ENCODE results near the gene SIDT2.

DNA sequence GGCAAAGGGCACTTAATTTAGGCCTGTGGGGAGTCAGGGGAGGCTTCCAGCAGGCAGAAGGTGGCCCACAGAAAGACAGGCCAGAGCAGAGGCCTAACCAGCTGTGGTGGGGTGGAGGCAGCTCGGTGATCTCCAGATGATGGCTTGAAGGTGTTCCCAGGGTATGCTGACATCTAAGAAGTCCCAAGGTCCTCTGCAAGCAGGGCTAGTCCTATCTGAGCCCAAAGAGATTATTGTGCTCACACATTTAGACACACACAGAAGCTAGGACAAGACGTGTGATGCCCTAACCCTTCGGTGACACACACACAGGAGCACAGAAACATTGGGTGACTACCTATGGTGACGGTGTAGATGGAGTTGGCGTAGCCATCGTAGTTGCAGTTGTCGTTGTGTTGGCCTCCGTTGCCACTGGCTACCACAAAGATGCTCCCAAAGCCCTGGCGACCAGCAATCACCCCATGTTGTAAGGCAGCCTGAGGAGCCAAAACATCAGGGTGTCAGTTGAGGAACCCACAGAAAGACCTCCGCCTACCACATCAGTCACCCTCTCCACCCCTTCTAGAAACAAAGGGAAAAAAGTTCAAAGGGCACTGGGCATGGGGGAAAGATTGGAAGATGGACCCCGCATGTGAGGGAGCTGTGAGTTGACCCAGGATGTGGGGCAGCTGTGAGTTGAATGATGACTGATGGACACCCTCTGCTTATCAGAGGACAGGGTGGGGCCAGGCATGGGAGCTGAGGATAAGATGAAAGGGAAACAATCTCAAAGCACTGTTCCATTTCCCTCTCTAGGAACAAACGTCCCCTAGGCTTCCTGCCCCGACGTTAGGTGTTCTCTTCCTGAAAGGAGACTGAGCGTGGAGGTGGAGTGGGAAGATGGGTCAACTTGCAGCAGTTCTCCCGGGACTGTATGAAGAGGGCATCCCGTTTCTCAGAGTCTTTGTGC, 45.5 kb downstream of the SIDT2 start:
- TF ChIP-seq CTCF (IDR thresholded peaks at IDR 0.05; ENCODE audit: poor library complexity, severe bottlenecking) (no peak), SMC3 (conservative IDR thresholded peaks at IDR 0.05; ENCODE audit: poor library complexity) (no peak), EP300 (conservative IDR thresholded peaks at IDR 0.05; ENCODE audit: poor library complexity, severe bottlenecking) (no peak)
- TF ChIP-seq, protein P1, sequence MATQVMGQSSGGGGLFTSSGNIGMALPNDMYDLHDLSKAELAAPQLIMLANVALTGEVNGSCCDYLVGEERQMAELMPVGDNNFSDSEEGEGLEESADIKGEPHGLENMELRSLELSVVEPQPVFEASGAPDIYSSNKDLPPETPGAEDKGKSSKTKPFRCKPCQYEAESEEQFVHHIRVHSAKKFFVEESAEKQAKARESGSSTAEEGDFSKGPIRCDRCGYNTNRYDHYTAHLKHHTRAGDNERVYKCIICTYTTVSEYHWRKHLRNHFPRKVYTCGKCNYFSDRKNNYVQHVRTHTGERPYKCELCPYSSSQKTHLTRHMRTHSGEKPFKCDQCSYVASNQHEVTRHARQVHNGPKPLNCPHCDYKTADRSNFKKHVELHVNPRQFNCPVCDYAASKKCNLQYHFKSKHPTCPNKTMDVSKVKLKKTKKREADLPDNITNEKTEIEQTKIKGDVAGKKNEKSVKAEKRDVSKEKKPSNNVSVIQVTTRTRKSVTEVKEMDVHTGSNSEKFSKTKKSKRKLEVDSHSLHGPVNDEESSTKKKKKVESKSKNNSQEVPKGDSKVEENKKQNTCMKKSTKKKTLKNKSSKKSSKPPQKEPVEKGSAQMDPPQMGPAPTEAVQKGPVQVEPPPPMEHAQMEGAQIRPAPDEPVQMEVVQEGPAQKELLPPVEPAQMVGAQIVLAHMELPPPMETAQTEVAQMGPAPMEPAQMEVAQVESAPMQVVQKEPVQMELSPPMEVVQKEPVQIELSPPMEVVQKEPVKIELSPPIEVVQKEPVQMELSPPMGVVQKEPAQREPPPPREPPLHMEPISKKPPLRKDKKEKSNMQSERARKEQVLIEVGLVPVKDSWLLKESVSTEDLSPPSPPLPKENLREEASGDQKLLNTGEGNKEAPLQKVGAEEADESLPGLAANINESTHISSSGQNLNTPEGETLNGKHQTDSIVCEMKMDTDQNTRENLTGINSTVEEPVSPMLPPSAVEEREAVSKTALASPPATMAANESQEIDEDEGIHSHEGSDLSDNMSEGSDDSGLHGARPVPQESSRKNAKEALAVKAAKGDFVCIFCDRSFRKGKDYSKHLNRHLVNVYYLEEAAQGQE (IDR thresholded peaks at IDR 0.05; ENCODE audit: borderline replicate concordance), result no peak

All from neural cell (in vitro differentiated cells).